Panc1 (cell line): ENCODE measurements around the gene ZNF33B. TPM values are rescaled to one million over a fixed set of nuclear protein-coding genes. Genes with fewer than 3 reads are reported as not detected.
"Not testable (repeated sequence)": the region's sequence is repeated elsewhere in the genome, so short reads cannot be mapped to it uniquely, and the experiment has no call there.

Source experiments
- ATAC-seq: fragments of 200-7000 bp; cut with Tn5 transposase; 2 replicates; pipeline ENCODE4 v1.9.1; 2020; ENCODE audit warnings: mild to moderate bottlenecking, moderate library complexity
- BruUV-seq: library from RNA; stranded (reverse); fragments of 400-500 nt; replicated peaks from 2 replicates; lab custom pipeline; 2021; lab: Mats Ljungman, UMichigan
- CTCF ChIA-PET: fragments of 300-600 bp; sonication (Branson Sonifier 250); formaldehyde crosslinking; loops from one replicate; lab custom pipeline; 2022; ENCODE audit warnings: antibody characterized with exemption; lab: Charles Lee
- POLR2A ChIA-PET: fragments of 300-600 bp; sonication (Branson Sonifier 250); formaldehyde crosslinking; loops from one replicate; lab custom pipeline; 2022; ENCODE audit warnings: antibody characterized with exemption; lab: Charles Lee
- DNase-seq: peaks from one replicate; pipeline ENCODE4 v3.0.0-alpha.2; 2010; ENCODE audit warnings: low read depth, low spot score
- H3K27ac ChIP-seq: 2 replicates; pipeline ENCODE4 v1.5.1; 2011; ENCODE audit warnings: mild to moderate bottlenecking, low read length, inconsistent platforms
- H3K27me3 ChIP-seq: fragments of 200-500 bp; sonication (Bioruptor generic); 2 replicates; pipeline ENCODE4 v1.6.0; 2014; ENCODE audit warnings: low read length, inconsistent platforms; ENCODE audit not compliant: control insufficient read depth, insufficient read depth
- H3K36me3 ChIP-seq: fragments of 200-500 bp; sonication (Bioruptor generic); 2 replicates; pipeline ENCODE4 v1.5.1; 2014; ENCODE audit warnings: inconsistent platforms, mild to moderate bottlenecking, low read length, moderate library complexity; ENCODE audit not compliant: control insufficient read depth, insufficient read depth
- H3K4me1 ChIP-seq: 2 replicates; pipeline ENCODE4 v1.5.1; 2011; ENCODE audit warnings: inconsistent platforms, mild to moderate bottlenecking, low read length, moderate library complexity; ENCODE audit not compliant: control insufficient read depth, insufficient read depth
- H3K4me3 ChIP-seq, 2 experiments: 2 replicates each; pipeline ENCODE4 v1.5.1; 2011 to 2012; ENCODE audit warnings: low read depth in 2 of 2, low read length in 2 of 2, mild to moderate bottlenecking in 2 of 2, inconsistent platforms in 1 of 2, moderate library complexity in 1 of 2
- H3K9me3 ChIP-seq: fragments of 200-500 bp; sonication (Bioruptor generic); 2 replicates; pipeline ENCODE4 v1.5.1; 2014; ENCODE audit warnings: low read depth, mild to moderate bottlenecking, inconsistent platforms, low read length, moderate library complexity; ENCODE audit not compliant: control insufficient read depth, insufficient read depth
- CTCF ChIP-seq: fragments of 450-650 bp; IDR thresholded peaks from 2 replicates; pipeline ENCODE4 v1.5.1; 2017; ENCODE audit warnings: mild to moderate bottlenecking
- POLR2AphosphoS5 ChIP-seq: IDR thresholded peaks from 2 replicates; pipeline ENCODE4 v1.6.1; 2012; ENCODE audit warnings: mild to moderate bottlenecking, low read depth, low read length, moderate library complexity
- REST ChIP-seq, 2 experiments: IDR thresholded peaks; 2 replicates each; pipeline ENCODE4 v1.6.1; 2011 to 2012; ENCODE audit warnings: low read depth in 2 of 2, control low read depth in 1 of 2, low read length in 1 of 2, mild to moderate bottlenecking in 1 of 2, moderate library complexity in 1 of 2; ENCODE audit not compliant: insufficient read depth in 1 of 2
- SIN3A ChIP-seq: IDR thresholded peaks from 2 replicates; pipeline ENCODE4 v1.6.1; 2012; ENCODE audit warnings: low read depth, mild to moderate bottlenecking, low read length, moderate library complexity, borderline replicate concordance; ENCODE audit not compliant: insufficient read depth
- TCF7L2 ChIP-seq: IDR thresholded peaks from 2 replicates; pipeline ENCODE4 v1.6.1; 2011; ENCODE audit warnings: mild to moderate bottlenecking, low read depth, low read length, inconsistent platforms
- in situ Hi-C: cut with HindIII; loops from 2 replicates; pipeline ENCODE4 v1.10.0; 2016; ENCODE audit warnings: low sequenced_read_pairs, low pct_unique_long_range_greater_than_20kb
- intact Hi-C: fragments of 100-400 bp; cut with micrococcal nuclease; formaldehyde crosslinking; loops from one replicate; pipeline ENCODE4 v1.10.0; 2022; ENCODE audit not compliant: unreplicated experiment
- total RNA-seq: library from RNA; stranded (reverse); gene quantifications from one replicate; pipeline ENCODE4 v1.2.1, GENCODE V29; 2021; ENCODE audit not compliant: unreplicated experiment

The ZNF33B gene
- total RNA-seq, 1 experiment from 2014 or later = 25.1 TPM

GRCh38 chr10:42680267-42680666 is 41.9 kb upstream of the ZNF33B start:
- no TSS peak for BruUV-seq
- CTCF ChIA-PET = no interaction called here
- H3K27ac ChIP-seq = no peak overlapping the region
- H3K4me1 ChIP-seq = no peaks in the 10 kb centered on the region
- no peaks in the 10 kb centered on the region for H3K9me3 ChIP-seq
- H3K4me3 ChIP-seq = no peak overlapping the region
- no peaks in the 10 kb centered on the region for H3K27me3 ChIP-seq
- POLR2A ChIA-PET = no interaction called here
- TF ChIP-seq TCF7L2 = no peak
- intact Hi-C loops (no loop called here), in situ Hi-C loops (no loop called here)
- ATAC-seq (no peak), DNase-seq (no peak)
- H3K36me3 ChIP-seq = no peaks in the 10 kb centered on the region

GRCh38 chr10:42665181-42665979 is 27.0 kb upstream of the ZNF33B start:
- H3K36me3 ChIP-seq, H3K4me1 ChIP-seq, intact Hi-C loops, DNase-seq, H3K27ac ChIP-seq, CTCF ChIA-PET, BruUV-seq, ATAC-seq, H3K9me3 ChIP-seq, in situ Hi-C loops, H3K27me3 ChIP-seq, POLR2A ChIA-PET: not testable (repeated sequence)
- H3K4me3 ChIP-seq = peak overlapping the region in 1 of 2 experiments; percentile 11; a peak in 1 of 4 replicates

GRCh38 chr10:42654419-42654818 is 16.0 kb upstream of the ZNF33B start:
- in situ Hi-C loops = no loop called here
- no peak for TF ChIP-seq SIN3A
- no peak for TF ChIP-seq REST (IDR thresholded peaks at IDR 0.05; ENCODE audit: insufficient read depth in 1 of 2, low read depth in 2 of 2, low read length in 1 of 2)
- TF ChIP-seq CTCF = no peak
- TF ChIP-seq POLR2AphosphoS5 = no peak
- TF ChIP-seq TCF7L2 = no peak
- ATAC-seq = no peak
- BruUV-seq = no TSS peak
- ChIA-PET POLR2A (no interaction called here), CTCF (no interaction called here)
- H3K27me3 ChIP-seq = peaks cover 15% of the 10 kb centered on the region
- H3K36me3 ChIP-seq = no peaks in the 10 kb centered on the region
- H3K4me1 ChIP-seq = no peaks in the 10 kb centered on the region
- H3K4me3 ChIP-seq = no peak overlapping the region
- no peak overlapping the region for H3K27ac ChIP-seq
- DNase-seq = no peak
- no peaks in the 10 kb centered on the region for H3K9me3 ChIP-seq
- intact Hi-C loops = no loop called here
